Stimulated activated CD8-positive, alpha-beta memory T cell treated with anti-CD3 and anti-CD28 coated beads, Interleukin-2, amount 100 ng/mL, for 48 hours (primary cell): Measurements from ENCODE around the gene F12.

Experiments
- DNase-seq, 2 donors: peaks; one replicate each; pipeline ENCODE4 v3.0.0-alpha.2; 2020; ENCODE audit warnings: low read depth in 2 of 2

F12 gene

DNA sequence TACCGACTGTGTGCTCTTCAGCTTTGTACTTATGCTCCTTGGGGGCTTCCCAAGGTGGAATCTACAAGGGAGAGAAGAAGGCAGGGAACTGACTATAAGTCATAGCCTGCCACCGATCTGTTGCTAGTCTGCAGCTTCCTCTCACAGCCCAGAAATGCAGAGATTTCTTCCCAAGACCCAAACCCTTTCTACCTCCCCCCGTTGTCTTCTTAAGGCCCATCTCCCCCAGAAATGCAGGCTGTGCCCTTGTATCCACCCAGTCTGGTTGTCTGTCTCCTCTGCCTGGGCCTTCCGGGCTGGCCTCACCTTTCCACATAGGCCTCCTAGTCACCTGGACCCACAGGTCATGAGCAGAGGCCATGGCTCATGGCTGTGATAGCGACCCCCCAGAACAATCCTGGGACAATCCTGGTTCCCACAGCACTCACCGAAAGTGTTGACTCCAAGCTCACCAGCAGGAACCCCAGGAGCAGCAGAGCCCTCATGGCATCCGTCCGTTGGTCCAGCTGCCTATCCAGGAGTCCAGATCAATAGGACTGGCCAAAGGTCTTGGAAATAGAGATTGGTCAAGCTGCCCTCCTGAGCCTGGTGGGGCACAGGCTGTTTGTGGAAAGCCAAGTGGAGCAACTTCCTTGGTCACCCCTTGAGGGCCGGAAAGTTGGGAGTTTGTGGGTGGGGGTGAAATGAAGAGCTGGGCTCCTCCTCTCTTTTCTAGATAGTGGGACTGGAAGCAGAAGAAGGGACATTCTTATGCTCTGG is at the start of gene F12:
F12 (minus strand) TSS at position 522 of the 759 bp plus-strand sequence; CDS start at position 485, 37 bp downstream.
- no peak for DNase-seq

GRCh38 chr5:177458912-177459350 is 49.6 kb upstream of the F12 start:
- no peak for DNase-seq

- no peak for DNase-seq
Measured at GRCh38 chr5:177457852-177458681, 48.7 kb upstream of the F12 start.

DNA sequence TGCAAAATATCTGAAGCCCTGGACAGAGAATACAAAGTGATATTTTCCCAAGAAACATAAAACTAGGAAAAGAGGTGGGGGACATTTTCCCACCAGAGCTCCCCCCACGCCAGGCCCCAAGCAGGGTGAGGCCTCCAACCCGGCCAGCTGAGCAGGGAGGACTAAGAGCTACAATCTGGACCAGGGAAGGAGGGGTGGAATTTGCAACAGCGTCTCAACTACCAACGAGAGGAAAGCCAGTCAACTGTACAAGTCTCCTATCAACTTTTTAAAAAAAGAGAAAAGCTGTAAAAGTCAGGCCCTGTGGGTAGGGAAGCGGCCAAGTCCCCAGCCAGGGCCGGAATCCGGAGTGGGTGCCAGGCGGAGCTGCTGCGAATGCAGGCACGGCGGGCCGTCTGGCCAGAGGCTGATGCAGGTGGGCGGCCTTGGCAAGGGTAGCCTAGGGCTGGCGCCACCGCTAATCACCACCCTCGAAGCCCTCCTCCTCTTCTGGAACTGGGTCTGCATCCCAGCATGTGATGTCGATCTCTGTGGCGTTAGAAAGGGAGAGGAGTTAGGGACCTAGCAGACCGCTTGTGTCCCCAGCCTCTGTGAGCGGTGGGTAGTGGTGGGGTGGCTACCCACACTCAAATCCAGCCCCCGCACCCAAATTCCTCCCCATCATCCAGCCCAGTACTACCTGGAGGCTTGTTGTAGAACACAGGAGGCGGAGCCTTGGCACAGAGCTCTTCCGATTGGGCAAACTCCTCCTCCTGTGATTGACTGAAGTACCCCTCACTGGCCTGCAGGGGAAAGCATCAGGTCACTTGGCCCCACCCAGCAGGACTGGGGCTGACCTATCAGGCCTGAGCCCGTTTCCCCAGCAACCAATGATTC is 47.9 kb upstream of the F12 start:
- DNase-seq, result no peak

- DNase-seq, result no peak
Measured at GRCh38 chr5:177456591-177456964, 47.2 kb upstream of the F12 start.

DNA sequence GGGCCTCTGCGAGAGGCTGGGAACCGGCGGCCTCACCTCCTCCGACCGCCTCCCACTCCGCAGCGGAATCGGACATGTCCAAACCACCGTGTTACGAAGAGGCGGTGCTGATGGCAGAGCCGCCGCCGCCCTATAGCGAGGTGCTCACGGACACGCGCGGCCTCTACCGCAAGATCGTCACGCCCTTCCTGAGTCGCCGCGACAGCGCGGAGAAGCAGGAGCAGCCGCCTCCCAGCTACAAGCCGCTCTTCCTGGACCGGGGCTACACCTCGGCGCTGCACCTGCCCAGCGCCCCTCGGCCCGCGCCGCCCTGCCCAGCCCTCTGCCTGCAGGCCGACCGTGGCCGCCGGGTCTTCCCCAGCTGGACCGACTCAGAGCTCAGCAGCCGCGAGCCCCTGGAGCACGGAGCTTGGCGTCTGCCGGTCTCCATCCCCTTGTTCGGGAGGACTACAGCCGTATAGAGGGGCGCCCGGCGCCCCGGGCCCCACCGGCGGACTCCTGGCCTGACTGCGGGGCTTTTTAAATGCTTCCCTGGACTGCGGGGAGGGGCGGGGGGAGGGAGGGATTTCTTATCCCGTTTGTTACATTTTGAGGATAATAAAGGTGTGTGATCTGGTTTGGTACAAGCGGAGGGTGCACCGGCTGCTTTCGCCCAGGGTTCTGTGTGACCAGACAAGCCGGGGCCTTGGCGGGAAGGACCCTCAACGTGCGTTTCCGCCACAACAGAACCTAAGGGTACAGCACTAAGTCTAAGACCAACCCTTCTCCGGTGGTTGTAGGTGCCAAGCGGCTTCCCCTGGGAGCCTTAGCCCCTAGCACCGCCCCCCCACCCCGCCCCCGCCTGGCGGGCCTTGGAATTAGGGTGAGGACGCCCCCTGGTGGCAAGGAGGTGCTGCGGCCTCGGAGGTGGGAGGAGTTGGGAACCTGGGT is 46.6 kb upstream of the F12 start:
- DNase-seq, result peak; percentile 98

DNA sequence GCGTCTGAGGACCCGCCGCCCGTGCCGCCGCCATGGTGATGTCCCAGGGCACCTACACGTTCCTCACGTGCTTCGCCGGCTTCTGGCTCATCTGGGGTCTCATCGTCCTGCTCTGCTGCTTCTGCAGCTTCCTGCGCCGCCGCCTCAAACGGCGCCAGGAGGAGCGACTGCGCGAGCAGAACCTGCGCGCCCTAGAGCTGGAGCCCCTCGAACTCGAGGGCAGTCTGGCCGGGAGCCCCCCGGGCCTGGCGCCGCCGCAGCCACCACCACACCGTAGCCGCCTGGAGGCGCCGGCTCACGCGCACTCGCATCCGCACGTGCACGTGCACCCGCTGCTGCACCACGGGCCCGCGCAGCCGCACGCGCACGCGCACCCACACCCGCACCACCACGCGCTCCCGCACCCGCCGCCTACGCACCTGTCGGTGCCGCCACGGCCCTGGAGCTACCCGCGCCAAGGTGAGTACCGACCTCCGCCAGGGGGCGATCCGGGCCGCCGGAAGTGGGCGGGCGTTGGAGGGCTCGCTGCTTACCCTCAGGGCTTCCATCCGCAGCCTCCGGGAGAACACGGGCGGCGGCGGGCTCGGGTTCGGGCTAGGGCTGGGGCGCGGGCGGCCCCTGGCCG is 45.8 kb upstream of the F12 start:
- peak; percentile 89 to 92 for DNase-seq

DNA sequence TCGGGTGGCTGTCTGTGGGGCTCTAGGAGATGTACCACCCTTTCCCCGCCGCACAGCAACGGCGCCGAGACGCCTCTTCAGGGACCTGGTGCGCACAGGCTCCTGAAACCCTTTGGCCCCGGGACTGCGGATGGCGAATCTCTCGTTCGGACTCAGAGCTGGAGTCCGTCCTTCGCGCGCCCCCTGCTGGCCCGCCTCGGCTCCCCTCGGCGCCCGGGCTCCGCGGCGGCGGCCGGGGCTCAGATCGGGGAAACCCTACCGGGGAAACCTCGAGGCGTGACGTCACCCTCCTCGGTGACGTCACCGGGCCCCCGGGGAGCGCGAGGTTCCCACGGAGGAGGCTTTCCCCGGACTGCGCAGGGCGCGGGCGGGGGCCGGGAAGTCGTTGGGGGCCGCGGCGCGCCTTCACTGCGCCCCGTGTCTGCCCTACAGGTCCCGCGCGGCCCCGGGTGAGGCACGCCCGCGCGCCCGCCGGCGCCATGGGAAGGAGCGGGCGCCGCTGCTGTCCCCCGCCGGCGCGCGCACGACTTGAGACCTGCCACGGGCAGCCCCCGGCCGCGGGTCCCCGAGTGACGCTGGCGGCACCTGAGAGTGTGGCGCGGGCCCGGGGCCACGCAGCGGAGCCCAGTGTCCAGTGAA is 45.2 kb upstream of the F12 start:
- DNase-seq, result peak; percentile 93 to 96

GRCh38 chr5:177453852-177454396 is 44.6 kb upstream of the F12 start:
- no peak for DNase-seq

DNA sequence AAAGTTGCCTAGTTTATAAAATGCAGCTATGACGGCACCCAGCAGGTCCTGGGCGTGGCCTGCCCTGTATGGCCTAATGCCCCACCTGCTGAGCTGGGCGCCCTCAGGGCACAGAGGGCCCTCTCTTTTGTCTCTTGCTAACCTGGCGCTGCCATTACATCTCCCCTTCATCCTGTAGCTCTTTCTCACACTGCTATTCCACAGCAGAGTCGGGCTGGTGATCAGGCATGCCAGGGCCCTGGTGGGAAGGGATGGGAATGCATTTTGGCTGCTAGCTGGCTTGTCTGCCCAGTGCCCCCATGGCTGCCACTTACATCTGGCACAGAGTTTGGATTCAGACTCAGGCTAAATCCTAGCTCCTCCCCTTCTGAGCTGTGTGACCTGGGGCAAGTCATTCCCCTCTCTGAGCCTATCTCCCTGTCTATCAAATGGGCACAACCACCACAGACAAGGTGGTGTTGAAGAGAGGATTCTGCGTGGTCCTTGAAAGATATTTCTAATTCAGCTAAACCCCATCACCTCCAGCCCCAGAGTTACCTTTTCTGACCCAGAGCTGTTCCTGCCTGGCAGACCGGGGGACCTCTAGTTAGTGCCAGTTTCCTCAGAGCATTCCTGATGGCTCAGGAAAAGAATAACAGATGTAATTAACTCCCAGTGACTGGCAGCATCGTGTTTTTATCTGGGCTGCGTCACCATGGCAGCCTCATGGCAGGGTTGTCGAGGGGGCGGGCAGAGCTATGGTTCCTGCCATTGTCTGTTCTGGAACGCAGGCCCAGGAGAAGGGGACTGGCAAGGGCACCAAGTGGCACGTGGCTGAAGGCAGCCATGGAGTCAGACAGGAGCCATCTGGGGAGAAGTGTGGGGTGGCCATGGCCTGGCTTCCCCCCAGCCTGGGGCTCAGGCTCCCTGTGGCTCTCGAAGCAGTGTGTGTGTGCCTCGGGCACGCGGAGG is 43.6 kb upstream of the F12 start:
- no peak for DNase-seq

DNA sequence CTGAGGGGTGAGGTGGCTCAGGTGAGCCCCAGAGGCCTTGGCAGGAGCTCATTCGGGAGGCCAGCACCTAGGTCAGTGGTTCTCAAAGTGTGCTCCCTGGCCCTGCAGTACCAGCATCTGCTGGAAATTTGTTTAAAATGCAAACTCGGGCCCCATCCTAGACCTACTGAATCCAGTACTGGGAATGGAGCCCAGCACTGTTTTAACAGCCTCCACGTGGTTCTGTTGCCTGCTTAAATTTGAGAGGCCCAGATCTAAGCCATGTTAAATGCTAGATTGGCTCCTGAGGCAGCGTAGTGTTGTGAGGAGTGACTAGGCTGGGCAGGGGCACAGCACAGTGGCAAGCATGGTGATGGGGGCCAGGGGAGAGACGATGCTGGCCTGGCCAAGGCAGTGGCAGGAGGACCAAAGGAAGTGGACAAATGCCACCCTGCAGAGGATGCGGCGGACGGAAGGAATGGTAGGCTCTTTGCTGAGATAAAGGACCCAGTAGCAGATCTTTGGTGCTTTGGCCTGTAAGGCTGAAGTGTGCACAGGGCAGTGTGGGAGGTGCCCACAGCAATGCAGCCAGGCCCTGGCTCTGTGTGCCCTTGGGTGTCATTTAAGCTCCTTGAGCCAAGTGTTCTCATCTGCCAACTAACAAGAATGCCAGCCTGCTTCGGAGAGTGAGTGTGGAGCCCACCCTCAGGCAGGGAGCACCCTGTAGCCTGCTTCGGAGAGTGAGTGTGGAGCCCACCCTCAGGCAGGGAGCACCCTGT is 41.5 kb upstream of the F12 start:
- DNase-seq, result no peak

- no peak for DNase-seq
Measured at GRCh38 chr5:177449140-177450061, 40.0 kb upstream of the F12 start.

DNA sequence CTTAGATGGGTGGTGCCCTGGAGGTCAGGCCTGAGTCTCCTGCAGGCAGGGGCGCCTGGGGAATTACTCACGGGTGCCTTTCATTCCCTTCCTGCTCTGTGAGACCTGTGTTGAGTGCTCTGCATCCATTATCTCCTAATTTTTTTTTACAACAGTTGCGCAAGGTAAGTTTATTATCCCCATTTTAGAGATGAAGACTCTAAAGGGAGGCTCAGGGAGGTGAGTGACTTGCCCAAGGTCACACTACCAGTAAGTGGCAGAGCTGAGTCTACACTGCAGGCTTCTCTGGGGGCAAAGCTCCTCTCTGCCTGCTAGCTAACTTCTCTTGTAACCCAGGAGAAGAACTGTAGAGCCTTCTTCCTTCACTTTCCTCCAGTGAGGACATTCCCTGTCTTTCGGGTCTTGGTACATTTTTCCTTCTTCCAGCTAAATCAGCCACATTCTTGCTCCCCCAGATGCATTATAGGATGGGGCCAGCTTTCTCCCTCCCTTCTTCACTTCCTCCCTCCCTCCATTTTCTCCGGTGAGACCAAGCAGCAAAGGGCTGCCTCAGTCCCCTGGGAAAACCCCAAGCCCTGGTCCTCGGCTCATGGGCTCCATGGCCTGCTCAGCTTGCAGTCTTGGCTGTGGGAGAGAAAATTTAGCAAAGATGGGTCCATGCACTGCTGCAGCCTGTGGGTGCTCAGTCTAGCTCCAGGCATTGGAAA is 39.0 kb upstream of the F12 start:
- no peak for DNase-seq

- DNase-seq, result no peak
Measured at GRCh38 chr5:177447611-177448243, 38.4 kb upstream of the F12 start.

GRCh38 chr5:177447066-177447610 is 37.8 kb upstream of the F12 start:
- DNase-seq, result peak in 1 of 2 donors; percentile 51
